AG09319 (cell line): ENCODE results near the gene SMC3.

Experiments used
- DNase-seq: peaks from one replicate; pipeline ENCODE4 v3.0.0-alpha.2; 2010; ENCODE audit warnings: low read depth; ENCODE audit errors: extremely low read depth
- TF ChIP-seq, protein P1 (sequence below): IDR thresholded peaks from 2 replicates; pipeline ENCODE4 v1.5.1; 2011; ENCODE audit warnings: low read depth, mild to moderate bottlenecking, inconsistent platforms, low read length, moderate library complexity

The SMC3 gene

DNA sequence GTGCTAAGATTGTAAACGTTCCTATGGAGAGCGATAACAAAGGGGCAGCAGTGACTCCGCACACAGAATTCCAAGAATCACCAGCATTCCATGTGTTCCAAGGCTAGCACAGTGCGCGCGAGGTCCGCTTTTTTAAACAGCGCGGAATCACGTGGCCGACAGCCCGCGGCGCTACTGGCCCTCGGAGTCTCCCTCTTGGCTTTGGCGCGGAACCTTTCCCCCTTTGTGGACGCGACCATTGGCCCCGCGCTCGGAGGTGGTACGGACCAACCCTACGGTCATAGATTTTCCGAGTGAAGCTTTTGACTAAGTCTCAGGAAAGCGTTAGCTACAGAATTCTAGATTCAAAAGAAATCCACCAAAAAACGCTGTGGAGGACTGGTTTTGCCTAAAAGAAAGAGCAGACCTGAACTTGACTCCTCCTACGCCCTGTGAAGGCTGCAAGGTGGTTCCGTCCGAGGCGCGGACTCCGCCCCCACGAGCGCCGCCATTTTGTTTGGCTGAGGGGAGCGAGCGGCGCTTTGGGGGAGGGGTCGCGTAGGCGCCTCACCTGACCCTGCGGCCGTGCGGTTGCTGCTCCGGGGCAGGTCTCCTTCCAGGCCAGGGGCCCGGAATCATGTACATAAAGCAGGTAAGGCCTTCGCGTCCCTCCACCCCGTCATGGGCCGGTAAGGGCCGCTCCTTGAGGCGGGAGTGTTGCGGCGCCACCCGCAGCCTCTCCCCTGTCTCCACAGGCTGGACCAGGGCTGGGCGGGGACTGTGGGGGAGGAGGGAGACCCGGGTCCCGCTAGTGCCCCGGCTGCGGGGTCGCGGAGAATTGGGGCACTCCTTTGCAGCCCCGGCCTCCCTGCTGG is at the start of gene SMC3:
SMC3 (plus strand) TSS at position 495 of the 854 bp plus-strand sequence; CDS start at position 617, 122 bp downstream.
- TF ChIP-seq, protein P1, sequence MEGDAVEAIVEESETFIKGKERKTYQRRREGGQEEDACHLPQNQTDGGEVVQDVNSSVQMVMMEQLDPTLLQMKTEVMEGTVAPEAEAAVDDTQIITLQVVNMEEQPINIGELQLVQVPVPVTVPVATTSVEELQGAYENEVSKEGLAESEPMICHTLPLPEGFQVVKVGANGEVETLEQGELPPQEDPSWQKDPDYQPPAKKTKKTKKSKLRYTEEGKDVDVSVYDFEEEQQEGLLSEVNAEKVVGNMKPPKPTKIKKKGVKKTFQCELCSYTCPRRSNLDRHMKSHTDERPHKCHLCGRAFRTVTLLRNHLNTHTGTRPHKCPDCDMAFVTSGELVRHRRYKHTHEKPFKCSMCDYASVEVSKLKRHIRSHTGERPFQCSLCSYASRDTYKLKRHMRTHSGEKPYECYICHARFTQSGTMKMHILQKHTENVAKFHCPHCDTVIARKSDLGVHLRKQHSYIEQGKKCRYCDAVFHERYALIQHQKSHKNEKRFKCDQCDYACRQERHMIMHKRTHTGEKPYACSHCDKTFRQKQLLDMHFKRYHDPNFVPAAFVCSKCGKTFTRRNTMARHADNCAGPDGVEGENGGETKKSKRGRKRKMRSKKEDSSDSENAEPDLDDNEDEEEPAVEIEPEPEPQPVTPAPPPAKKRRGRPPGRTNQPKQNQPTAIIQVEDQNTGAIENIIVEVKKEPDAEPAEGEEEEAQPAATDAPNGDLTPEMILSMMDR: no peak
- peak; percentile 89 for DNase-seq

DNA sequence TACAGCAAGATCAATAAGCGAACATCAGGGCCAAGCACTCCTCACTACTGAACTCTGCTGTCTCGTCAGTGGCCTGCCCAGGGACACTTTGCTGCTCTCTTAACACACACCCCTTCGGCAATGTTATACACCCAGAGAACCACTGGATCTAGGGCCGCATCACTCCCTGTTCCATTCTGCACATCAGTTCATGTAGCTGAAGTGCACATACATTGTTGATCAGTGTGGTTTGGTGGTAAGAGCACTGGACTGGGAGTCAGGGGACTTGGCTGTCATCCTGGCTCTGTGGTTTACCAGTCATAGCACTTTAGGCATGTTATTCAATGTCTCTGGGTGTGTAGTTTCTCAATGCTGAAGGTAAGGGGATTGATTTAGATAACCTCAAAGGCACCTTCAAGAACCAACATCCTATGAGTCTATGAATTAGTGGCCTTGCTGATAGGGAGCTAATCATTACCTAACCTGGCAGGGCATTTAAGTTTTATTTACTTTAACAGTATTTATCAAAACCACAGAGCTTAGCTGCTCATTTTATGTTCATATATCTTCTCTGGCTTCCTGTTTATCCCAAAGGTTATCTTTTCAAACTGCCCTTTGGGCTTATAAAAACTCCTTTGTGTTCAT is 45.0 kb upstream of the SMC3 start:
- TF ChIP-seq, protein P1: no peak
- DNase-seq: no peak

DNA sequence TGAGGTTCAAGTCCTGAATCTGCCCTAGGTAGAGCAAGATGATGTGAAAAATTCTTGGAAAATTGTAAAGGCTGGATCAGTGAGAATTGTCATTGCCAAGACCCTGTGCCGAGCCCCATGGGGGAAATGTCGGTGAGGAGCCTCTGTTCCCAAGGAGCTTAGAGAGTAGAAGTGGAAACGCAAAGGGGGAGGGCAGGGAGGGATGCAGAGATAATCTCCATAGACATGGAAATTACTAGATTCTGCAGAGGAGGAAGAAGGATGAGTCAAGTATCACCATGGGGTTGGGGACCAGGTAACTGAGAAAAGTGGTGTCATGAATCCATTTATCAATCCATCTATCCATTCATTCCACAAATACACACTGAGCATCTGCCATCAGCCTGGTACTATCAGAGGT is 43.8 kb upstream of the SMC3 start:
- TF ChIP-seq, protein P1: no peak
- DNase-seq: no peak

DNA sequence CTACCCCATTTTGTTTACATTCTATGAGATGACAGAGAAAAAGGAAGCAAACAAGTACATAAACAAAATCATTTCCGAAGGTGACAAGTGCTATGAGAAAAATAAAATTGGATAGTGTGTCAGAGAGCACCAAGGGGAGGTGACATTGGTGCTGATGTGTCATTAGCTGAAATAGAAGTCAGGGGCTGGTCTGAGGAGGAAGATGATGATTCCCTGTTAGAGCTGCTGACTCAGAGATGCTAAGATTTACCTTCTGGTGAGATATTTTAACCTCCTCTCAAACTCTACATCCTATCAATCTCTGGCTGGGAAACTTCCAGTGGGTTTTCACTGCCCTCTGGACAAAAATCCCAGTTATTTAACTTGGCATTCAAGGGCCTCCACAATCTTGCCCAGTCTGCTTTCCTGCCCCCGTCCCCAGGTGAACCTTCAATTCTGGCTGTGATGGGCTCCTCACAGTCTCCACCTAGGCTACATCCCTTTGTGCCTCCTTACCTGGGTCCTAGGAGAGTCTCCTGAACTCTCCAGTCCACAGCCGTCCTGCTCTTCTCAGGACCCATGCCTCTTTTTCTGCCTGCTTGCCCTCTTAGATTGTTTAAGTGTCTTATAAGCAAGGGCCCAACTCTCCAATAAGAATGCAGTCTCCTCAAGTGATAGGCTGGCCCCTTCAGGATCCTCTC is 43.2 kb upstream of the SMC3 start:
- DNase-seq: no peak
- TF ChIP-seq, protein P1: no peak

DNA sequence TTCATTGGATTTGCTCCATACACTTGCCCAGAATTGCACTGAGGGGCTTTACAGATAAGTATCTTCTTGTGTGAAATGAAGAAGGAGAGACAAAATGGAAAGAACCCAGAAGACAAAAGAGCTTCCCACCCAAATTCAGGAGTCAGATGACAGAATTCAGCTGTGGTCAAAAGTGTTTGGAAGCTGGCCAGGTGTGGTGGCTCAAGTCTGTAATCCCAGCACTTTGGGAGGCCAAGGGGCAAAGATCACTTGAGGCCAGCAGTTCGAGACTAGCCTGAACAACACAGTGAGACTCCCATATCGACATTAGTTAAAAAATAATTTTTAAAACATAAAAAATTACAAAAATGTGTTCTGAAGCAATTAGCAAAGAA is 42.6 kb upstream of the SMC3 start:
- DNase-seq: no peak

DNA sequence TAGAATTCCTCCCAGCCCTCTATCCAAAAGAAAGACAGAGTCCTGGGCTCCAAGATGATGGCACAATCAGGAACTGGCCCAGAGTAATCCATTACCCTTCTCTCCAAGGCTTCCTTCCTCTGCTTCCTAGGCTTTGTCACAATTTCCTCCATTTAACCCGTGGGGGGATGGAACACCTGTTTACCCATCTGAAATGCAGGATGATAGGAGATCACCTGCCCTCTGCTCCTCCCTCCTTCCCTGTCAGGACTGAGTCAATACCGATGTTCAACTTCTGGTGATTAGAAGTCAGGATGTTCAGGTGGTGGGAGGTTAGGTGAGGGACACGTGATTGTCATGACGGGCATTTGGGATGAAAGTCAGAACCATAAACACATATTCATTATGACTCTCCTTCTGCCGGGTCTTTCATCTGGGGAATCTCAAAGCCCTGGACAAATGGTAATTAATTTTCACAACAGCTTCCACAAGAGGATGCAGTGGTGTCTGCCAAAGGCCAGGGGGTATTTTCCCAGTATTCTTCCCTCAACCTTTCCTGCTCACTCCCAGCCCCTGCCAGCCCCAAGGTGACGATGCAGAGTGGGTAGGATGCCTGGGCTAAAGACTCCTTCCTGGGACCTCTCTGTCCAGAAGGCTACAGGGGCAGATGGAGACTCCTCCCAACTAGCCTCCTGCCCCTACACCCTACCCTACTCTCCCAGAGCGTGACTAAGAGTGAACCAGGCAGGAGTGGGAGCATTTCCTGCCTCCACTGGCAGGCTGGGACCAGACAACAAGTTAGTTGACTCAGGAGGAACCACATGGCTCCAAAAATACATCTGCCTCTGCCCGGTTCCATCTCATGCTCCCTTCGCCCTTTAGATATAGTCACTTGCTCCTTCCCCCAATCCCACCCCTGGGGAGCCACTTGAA is 41.9 kb upstream of the SMC3 start:
- no peak for DNase-seq

More for the DNA sequence above, 42.6 kb upstream of the SMC3 start:
- TF ChIP-seq, protein P1: no peak

More for the DNA sequence above, 41.9 kb upstream of the SMC3 start:
- TF ChIP-seq, protein P1: no peak
